Measurements from ENCODE around the gene GUK1. TPM values are rescaled to one million over a fixed set of nuclear protein-coding genes. Genes with fewer than 3 reads are reported as not detected.

Gene GUK1
- total RNA-seq, 2 donors from 2014 or later, result 178 to 221 TPM

DNA sequence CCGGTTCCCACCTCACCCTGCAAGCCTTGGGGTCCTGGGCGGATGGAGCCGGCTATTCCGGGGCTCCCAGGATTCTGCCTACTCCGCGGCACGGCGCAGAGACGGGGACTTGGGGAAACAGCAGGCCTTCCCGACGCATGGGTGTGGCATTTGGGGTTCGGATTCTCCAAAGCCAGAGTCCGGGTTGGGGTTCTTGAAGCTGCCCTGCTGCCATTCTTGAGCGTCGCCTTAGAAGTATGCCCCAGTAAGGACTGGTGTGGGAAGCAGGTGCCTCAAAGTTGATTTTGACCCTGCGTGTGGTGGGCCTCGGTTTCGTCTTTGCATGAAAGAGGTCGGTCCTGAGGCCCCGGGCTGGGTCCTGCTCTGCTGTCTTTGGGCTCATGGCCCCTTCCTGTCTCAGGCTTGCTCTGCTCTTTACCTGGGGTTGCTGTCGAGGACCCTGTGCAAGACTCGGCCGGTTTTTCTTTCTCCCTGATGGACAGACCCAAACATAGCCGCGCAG lies 696 bp downstream of the GUK1 start:
- Histone ChIP-seq H3K4me3 (peak overlapping the region; percentile 73), H3K36me3 (no peaks in the 10 kb centered on the region), H3K9ac (ENCODE audit: low read depth in 2 of 2, low read length in 2 of 2) (peak overlapping the region; percentile 93 to 95), H3K27me3 (no peaks in the 10 kb centered on the region), H3K27ac (peak overlapping the region; percentile 95), H3K9me3 (no peaks in the 10 kb centered on the region), H3K4me1 (peaks cover 15% of the 10 kb centered on the region)
- no peak for DNase-seq
- no peak for TF ChIP-seq CTCF (IDR thresholded peaks at IDR 0.05)
- intact Hi-C loops (cut with DNase I), result no loop called here

DNA sequence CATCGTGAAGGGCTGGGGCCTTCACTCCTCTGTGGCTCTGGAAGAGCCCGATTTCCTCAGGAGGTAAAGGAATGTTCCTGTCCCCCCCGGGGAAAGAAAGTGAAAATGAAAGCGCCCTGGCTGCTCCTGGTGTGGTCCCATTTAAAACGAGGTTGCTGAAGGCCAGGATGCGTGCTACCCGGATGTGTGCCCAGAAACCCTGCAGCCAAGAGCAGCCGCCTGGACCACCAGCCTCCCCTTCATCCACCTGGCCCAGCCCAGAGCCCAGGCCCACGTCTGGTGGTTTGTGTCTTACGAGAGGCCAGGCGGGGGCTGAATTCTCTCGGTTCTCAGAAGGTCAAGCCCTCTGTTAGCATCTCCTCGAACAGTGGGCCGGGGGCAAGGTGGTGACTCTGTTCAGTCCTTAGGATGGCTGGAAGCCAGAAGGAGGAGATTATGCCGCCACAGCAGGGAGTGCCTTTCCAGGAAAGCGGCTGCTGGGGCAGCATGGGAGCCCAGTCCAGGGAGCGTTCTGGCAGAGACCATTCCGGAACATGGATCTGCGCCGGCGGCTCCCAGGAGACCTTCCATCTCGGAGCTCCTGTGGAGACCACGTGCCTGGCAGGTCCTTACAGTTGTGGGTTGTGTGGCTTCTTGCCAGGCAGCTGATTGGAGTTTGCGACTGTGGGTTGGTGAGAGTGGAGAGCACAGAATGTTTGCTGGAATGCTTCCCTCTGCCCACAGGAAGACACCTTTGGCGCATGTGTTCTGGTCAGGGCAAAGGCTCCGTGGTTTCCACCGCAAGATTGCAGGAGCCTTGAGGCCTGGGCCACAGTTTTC lies 1.4 kb downstream of the GUK1 start:
- no peaks in the 10 kb centered on the region for H3K9me3 ChIP-seq
- peak overlapping the region; percentile 95 for H3K27ac ChIP-seq
- peaks cover 15% of the 10 kb centered on the region for H3K4me1 ChIP-seq
- peak overlapping the region; percentile 73 for H3K4me3 ChIP-seq
- no peaks in the 10 kb centered on the region for H3K27me3 ChIP-seq
- peak; percentile 52 for DNase-seq
- intact Hi-C loops (cut with DNase I), result no loop called here
- no peak for TF ChIP-seq CTCF (IDR thresholded peaks at IDR 0.05)
- H3K36me3 ChIP-seq, result no peaks in the 10 kb centered on the region
- peak overlapping the region; percentile 93 to 95 for H3K9ac ChIP-seq (ENCODE audit: low read depth in 2 of 2, low read length in 2 of 2)

DNA sequence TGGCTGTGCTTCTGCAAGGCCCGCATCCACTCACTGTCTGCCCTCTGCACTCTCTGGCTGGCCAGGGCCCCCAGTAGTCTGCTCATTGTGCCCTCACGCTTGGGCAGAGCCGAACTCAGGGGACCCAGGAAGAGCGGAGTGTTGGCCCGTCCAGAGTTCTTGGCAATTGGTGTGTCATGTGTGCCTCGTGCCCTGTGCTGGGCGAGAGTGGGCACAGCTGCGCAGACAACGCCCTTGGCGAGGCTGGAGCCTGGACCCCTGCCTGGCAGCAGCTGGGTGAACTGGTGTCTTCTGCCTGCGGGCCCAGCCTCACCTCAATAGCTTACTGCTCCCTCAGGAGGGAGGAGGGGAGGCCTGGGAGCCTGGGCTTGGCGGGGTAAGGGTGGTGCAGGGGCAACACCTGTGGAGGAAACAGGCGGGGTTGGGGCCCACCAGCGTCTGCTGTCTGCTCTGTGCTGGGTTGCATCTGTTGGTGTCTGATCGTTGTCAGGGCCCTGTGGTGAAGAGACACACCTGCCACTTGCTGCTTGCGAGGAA lies 2.1 kb downstream of the GUK1 start:
- H3K9me3 ChIP-seq, result no peaks in the 10 kb centered on the region
- peak overlapping the region; percentile 73 for H3K4me3 ChIP-seq
- no peaks in the 10 kb centered on the region for H3K27me3 ChIP-seq
- H3K27ac ChIP-seq, result peak overlapping the region; percentile 95
- no peak for DNase-seq
- peaks cover 15% of the 10 kb centered on the region for H3K4me1 ChIP-seq
- H3K9ac ChIP-seq (ENCODE audit: low read depth in 2 of 2, low read length in 2 of 2), result peak overlapping the region; percentile 93 to 95
- no peak for TF ChIP-seq CTCF (IDR thresholded peaks at IDR 0.05)
- no peaks in the 10 kb centered on the region for H3K36me3 ChIP-seq
- intact Hi-C loops (cut with DNase I), result no loop called here

- no peak for TF ChIP-seq CTCF (IDR thresholded peaks at IDR 0.05)
- no peak overlapping the region for H3K27ac ChIP-seq
- no peak overlapping the region for H3K4me3 ChIP-seq
- DNase-seq, result no peak
- H3K36me3 ChIP-seq, result no peaks in the 10 kb centered on the region
- H3K9me3 ChIP-seq, result no peaks in the 10 kb centered on the region
- peak overlapping the region; percentile 3 to 93 for H3K9ac ChIP-seq (ENCODE audit: low read depth in 2 of 2, low read length in 2 of 2)
- H3K4me1 ChIP-seq, result peaks cover 15% of the 10 kb centered on the region
- intact Hi-C loops (cut with DNase I), result no loop called here
- H3K27me3 ChIP-seq, result no peaks in the 10 kb centered on the region
Observed at GRCh38 chr1:228142701-228143136, 2.6 kb downstream of the GUK1 start.

DNA sequence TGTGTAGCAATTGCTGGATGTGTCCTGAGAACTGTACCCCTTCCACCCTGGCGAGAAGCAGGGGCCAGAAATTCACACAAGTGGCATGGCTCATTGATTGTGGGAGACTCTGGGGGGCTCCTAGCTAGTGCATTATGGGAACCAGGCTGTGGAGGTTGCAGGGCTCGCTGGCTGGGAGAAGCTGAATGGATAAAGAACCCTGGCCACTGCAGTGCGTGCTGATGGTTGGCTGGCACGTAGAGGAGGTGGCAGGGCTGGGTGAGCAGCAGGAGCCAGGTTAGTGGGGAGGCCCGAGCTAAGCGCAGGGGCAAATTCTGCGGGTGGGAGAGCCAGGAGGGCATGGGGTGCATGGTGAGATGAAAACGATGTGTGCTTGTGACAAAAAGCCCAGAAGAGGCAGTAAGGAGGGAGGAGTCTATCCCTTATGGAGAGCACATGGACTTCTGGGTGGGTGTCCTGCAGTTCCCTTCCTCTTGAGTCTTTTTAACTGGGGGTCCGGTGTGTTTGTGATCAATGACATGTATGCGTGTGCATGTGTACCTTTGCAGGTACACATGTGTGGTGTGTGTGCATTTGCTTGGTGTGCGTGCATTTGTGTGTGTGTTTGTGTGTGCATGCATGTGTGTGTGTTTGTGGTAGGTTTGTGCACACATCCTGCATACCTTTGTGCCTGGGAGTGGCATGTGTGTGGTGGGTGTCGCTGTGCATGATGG lies 3.6 kb downstream of the GUK1 start:
- no peak for DNase-seq
- Histone ChIP-seq H3K36me3 (no peaks in the 10 kb centered on the region), H3K27me3 (no peaks in the 10 kb centered on the region), H3K27ac (no peak overlapping the region), H3K9me3 (no peaks in the 10 kb centered on the region), H3K4me3 (no peak overlapping the region), H3K4me1 (peaks cover 15% of the 10 kb centered on the region), H3K9ac (ENCODE audit: low read depth in 2 of 2, low read length in 2 of 2) (no peak overlapping the region)
- intact Hi-C loops (cut with DNase I), result no loop called here
- no peak for TF ChIP-seq CTCF (IDR thresholded peaks at IDR 0.05)

Data from colonic mucosa (tissue), 4 donors.